ENCODE measurements around the gene TM9SF4.
A peak's percentile ranks its signal among the peaks of the same experiment; 100 is the strongest.

The TM9SF4 gene

DNA sequence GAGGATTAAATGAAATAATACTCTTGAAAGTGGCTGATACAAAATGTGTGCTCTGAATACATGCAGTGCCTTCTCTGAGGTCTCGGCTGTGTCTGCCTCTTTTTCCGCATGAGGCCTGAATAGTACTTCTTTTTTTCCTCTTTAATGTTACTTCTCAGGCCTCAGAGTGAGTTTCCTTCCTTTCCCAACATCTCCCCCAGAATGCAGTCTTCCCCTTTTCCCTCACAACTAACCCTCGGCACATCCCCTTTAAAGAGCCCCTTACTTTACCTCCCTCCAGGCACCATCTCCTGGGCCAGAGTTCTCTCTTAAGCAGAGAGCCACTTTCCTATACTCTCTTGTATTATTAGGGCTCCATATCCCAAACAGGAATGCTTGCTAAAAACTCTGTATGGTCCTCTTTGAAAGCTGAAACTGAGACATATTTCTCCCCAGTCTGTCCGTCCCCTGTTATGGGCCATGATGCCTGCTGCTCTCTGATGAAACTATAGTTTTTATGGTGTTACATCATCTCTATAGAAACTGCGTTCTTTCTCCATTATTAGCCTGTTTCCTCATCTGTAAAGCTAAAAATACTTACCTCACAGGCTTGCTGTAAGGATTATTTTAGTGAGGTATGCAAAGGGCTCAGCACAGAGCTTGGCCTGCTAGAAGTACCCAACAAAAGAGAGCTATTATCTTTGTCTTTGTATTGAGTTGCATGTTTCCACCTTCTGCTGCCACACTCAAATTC is 95.8 kb downstream of the TM9SF4 start:
- ATAC-seq = no peak
- TF ChIP-seq TOX (CRISPR knock-in tag; IDR thresholded peaks at IDR 0.05; ENCODE audit: borderline replicate concordance) (no peak), TCF4 (CRISPR knock-in tag; IDR thresholded peaks at IDR 0.05; ENCODE audit: borderline replicate concordance) (no peak), RARB (CRISPR knock-in tag; IDR thresholded peaks at IDR 0.05) (no peak), BACH2 (CRISPR knock-in tag; IDR thresholded peaks at IDR 0.05; ENCODE audit: borderline replicate concordance) (no peak), SNAI2 (CRISPR knock-in tag; IDR thresholded peaks at IDR 0.05) (no peak)

DNA sequence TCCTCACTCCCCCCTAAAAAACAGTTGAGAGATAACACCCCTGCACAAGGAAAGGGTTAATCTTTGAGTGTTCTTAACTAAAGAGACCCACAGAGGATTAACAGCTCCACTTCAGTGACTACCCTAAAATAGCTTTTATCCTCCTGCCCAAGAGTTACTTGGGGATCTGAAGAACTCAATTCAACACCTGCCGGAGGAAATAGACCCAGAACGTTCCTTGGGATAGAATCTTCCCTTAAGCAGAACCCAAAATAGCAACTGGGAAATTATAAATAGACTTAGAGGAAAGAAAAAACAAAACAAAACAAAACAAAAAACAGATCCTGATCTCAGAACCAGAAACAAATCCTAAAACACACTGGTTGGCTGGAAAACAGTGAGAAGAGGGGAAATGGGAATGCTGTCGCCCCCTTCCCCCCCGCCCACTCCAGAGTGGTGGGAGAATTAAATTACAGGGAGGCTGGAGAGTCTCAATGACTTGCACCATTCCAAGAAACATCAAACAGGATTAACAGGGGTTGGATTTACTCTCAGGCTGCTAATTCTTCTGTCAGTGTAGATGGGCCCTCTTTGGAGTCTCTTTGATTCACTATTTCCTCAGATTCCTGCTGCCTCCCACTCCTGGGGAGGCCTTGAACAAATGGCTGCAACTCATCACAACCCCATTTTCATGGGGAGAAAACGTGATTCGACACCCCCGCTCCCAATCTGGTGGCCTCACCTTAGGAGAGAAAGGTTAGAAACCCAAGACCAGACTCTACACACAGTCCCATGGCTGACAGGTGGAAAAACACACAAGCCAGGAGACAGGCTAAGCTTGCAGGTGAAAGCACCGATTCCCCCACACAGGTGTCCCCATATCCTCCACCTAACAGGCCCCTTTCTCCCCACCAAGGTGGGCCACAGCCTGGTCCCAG is 96.6 kb downstream of the TM9SF4 start:
- TF ChIP-seq, protein P1, sequence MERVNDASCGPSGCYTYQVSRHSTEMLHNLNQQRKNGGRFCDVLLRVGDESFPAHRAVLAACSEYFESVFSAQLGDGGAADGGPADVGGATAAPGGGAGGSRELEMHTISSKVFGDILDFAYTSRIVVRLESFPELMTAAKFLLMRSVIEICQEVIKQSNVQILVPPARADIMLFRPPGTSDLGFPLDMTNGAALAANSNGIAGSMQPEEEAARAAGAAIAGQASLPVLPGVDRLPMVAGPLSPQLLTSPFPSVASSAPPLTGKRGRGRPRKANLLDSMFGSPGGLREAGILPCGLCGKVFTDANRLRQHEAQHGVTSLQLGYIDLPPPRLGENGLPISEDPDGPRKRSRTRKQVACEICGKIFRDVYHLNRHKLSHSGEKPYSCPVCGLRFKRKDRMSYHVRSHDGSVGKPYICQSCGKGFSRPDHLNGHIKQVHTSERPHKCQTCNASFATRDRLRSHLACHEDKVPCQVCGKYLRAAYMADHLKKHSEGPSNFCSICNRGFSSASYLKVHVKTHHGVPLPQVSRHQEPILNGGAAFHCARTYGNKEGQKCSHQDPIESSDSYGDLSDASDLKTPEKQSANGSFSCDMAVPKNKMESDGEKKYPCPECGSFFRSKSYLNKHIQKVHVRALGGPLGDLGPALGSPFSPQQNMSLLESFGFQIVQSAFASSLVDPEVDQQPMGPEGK (CRISPR knock-in tag; IDR thresholded peaks at IDR 0.05; ENCODE audit: borderline replicate concordance) = no peak
- TF ChIP-seq TCF4 (CRISPR knock-in tag; IDR thresholded peaks at IDR 0.05; ENCODE audit: borderline replicate concordance) = 0 out of 2 replicates have a peak, but pooled peaks have one; percentile 34
- ATAC-seq = no peak

DNA sequence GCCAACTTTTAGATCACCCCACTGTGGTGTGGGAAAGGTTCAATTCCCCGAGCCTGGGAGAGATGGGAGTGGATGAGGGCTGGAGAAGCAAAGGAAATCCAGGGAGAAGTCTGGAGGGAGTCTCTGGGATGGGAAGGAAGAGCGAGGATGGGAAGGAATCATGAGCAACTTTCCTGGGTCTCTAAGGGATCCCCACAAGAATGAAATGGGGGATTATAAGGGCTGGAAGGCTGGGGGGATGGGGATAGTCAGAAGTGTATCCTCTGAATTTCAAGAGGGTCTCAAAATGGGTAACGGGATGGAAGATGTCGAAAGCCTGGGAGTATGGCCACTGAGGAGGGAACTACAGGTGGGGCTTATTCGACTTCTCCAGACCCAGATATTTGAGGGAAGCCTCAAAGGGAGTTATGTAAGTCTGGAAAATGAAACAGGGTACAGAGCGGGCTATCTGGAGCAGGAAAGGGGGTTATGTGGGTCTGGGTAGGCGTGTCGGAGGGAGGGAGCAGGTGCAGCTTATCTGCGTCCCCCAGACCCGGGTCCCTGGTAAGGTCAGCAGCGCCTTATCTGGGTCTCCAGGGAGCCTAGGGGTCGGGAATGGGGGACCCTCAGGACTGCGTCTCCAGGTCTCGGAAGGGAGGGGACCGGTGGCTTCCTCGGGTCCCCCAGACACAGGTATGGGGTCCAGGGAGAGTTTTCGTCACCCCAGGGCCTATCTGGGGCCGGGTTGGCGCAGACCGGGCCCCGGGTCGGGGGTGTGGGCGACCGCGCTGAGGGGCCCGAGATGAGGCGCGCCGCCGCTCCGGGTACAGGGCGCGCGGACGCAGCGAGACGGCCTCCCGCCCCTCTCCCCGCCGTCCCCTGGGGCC is 97.5 kb downstream of the TM9SF4 start:
- ATAC-seq = no peak
- TF ChIP-seq ISL1 (CRISPR knock-in tag; IDR thresholded peaks at IDR 0.05) (no peak), ZFP3 (CRISPR knock-in tag; IDR thresholded peaks at IDR 0.05) (no peak), TCF4 (CRISPR knock-in tag; IDR thresholded peaks at IDR 0.05; ENCODE audit: borderline replicate concordance) (no peak), ZNF565 (CRISPR knock-in tag; conservative IDR thresholded peaks at IDR 0.05; ENCODE audit: low read depth) (no peak)
- TF ChIP-seq, protein P2, sequence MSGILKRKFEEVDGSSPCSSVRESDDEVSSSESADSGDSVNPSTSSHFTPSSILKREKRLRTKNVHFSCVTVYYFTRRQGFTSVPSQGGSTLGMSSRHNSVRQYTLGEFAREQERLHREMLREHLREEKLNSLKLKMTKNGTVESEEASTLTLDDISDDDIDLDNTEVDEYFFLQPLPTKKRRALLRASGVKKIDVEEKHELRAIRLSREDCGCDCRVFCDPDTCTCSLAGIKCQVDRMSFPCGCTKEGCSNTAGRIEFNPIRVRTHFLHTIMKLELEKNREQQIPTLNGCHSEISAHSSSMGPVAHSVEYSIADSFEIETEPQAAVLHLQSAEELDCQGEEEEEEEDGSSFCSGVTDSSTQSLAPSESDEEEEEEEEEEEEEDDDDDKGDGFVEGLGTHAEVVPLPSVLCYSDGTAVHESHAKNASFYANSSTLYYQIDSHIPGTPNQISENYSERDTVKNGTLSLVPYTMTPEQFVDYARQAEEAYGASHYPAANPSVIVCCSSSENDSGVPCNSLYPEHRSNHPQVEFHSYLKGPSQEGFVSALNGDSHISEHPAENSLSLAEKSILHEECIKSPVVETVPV (CRISPR knock-in tag; IDR thresholded peaks at IDR 0.05) = no peak

DNA sequence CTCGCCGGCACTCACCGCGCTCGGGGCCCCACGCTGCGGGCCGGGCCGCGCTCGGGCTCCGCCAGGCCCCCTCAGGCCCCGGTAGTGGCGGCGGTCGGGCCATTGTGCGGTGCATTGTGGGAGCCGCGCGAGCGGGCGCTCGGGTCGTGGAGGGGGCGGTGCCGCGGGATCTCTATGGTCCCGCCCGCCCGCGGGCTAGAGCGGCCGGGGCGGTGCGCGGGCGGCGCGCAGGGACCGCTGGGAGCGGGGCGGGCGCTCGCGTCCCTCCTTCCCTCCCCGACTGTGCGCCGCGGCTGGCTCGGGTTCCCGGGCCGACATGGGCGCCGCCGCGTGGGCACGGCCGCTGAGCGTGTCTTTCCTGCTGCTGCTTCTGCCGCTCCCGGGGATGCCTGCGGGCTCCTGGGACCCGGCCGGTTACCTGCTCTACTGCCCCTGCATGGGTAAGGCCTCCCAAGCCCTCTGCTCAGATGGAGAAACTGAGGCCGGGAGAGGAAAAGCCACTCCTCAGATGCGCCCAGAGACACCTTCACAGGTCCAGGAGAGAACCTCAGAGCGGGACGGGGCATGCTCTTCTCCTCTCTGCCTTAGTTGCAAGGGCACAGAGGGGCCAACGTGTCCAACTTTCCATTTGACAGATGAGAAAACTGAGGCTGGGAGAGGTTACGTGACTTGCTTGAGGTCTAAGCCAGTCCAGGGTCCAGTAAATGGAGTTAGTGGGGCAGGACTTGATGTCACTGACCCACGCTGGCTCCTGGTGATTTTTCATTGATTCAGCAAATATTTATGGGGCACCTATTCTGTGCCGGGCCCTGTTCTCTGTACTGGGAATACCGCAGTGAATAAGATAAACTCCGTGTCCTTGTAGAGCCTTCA is 98.3 kb downstream of the TM9SF4 start, which contains the start of the genes PLAGL2 and POFUT1:
Gene PLAGL2 (minus strand): TSS at position 118 of the 873 bp plus-strand sequence. CDS start 5,565 bp downstream, outside the sequence.
Gene POFUT1 (plus strand): TSS at position 255 of the 873 bp plus-strand sequence. CDS start 62 bp downstream, at position 317.
- ATAC-seq = peak; percentile 99
- TF ChIP-seq, protein P3, sequence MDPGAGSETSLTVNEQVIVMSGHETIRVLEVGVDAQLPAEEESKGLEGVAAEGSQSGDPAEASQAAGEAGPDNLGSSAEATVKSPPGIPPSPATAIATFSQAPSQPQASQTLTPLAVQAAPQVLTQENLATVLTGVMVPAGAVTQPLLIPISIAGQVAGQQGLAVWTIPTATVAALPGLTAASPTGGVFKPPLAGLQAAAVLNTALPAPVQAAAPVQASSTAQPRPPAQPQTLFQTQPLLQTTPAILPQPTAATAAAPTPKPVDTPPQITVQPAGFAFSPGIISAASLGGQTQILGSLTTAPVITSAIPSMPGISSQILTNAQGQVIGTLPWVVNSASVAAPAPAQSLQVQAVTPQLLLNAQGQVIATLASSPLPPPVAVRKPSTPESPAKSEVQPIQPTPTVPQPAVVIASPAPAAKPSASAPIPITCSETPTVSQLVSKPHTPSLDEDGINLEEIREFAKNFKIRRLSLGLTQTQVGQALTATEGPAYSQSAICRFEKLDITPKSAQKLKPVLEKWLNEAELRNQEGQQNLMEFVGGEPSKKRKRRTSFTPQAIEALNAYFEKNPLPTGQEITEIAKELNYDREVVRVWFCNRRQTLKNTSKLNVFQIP (CRISPR knock-in tag; IDR thresholded peaks at IDR 0.05; ENCODE audit: borderline replicate concordance, low read depth) = no peak
- TF ChIP-seq ZNF70 (CRISPR knock-in tag; IDR thresholded peaks at IDR 0.05) = 0 out of 2 replicates have a peak, but pooled peaks have one; percentile 14
- no peak for TF ChIP-seq BACH2 (CRISPR knock-in tag; IDR thresholded peaks at IDR 0.05; ENCODE audit: borderline replicate concordance)
- TF ChIP-seq ZFP3 (CRISPR knock-in tag; IDR thresholded peaks at IDR 0.05) = no peak
- no peak for TF ChIP-seq ZFP30 (CRISPR knock-in tag; IDR thresholded peaks at IDR 0.05)
- TF ChIP-seq, protein P2 (CRISPR knock-in tag; IDR thresholded peaks at IDR 0.05) = no peak
- TF ChIP-seq ZC3H10 (CRISPR knock-in tag; IDR thresholded peaks at IDR 0.05) = no peak
- no peak for TF ChIP-seq TCF4 (CRISPR knock-in tag; IDR thresholded peaks at IDR 0.05; ENCODE audit: borderline replicate concordance)
- TF ChIP-seq OSR1 (CRISPR knock-in tag; IDR thresholded peaks at IDR 0.05) = no peak
- TF ChIP-seq RARB (CRISPR knock-in tag; IDR thresholded peaks at IDR 0.05) = no peak
- TF ChIP-seq, protein P1 (CRISPR knock-in tag; IDR thresholded peaks at IDR 0.05; ENCODE audit: borderline replicate concordance) = no peak
- no peak for TF ChIP-seq ARNTL (CRISPR knock-in tag; IDR thresholded peaks at IDR 0.05; ENCODE audit: borderline replicate concordance, low read depth)
- TF ChIP-seq ZNF8 (CRISPR knock-in tag; IDR thresholded peaks at IDR 0.05) = no peak
- TF ChIP-seq, protein P4, sequence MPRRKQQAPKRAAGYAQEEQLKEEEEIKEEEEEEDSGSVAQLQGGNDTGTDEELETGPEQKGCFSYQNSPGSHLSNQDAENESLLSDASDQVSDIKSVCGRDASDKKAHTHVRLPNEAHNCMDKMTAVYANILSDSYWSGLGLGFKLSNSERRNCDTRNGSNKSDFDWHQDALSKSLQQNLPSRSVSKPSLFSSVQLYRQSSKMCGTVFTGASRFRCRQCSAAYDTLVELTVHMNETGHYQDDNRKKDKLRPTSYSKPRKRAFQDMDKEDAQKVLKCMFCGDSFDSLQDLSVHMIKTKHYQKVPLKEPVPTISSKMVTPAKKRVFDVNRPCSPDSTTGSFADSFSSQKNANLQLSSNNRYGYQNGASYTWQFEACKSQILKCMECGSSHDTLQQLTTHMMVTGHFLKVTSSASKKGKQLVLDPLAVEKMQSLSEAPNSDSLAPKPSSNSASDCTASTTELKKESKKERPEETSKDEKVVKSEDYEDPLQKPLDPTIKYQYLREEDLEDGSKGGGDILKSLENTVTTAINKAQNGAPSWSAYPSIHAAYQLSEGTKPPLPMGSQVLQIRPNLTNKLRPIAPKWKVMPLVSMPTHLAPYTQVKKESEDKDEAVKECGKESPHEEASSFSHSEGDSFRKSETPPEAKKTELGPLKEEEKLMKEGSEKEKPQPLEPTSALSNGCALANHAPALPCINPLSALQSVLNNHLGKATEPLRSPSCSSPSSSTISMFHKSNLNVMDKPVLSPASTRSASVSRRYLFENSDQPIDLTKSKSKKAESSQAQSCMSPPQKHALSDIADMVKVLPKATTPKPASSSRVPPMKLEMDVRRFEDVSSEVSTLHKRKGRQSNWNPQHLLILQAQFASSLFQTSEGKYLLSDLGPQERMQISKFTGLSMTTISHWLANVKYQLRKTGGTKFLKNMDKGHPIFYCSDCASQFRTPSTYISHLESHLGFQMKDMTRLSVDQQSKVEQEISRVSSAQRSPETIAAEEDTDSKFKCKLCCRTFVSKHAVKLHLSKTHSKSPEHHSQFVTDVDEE (CRISPR knock-in tag; IDR thresholded peaks at IDR 0.05) = 0 out of 2 replicates have a peak, but pooled peaks have one; percentile 12
- no peak for TF ChIP-seq TOX (CRISPR knock-in tag; IDR thresholded peaks at IDR 0.05; ENCODE audit: borderline replicate concordance)
